ENCODE measurements around the gene PDE11A. TPM values are rescaled to one million over a fixed set of nuclear protein-coding genes. Genes with fewer than 3 reads are reported as not detected.

Gene PDE11A
- total and polyA plus RNA-seq, 4 donors: 0.11 to 1.3 (median 0.25) TPM; not detected in 1

- Histone ChIP-seq H3K9me3 (ENCODE audit: control insufficient read depth in 4 of 4, insufficient read depth in 3 of 4, low read length in 3 of 4) (no peaks in the 10 kb centered on the region), H3K27ac (ENCODE audit: low read depth in 1 of 2, low read length in 1 of 2) (no peak overlapping the region), H3K4me1 (ENCODE audit: control insufficient read depth in 5 of 5, insufficient read depth in 5 of 5, low read length in 5 of 5) (peaks cover 0 to 11% (median 5%) of the 10 kb centered on the region in 5 donors), H3K36me3 (ENCODE audit: control insufficient read depth in 4 of 4, insufficient read depth in 4 of 4, low read length in 4 of 4) (peaks cover 0 to 3% (median 1%) of the 10 kb centered on the region in 4 donors), H3K27me3 (ENCODE audit: control insufficient read depth in 3 of 3, insufficient read depth in 3 of 3, low read length in 2 of 3) (no peaks in the 10 kb centered on the region), H3K9ac (ENCODE audit: insufficient read depth in 1 of 2, low read length in 2 of 2) (no peak overlapping the region), H3K4me3 (no peak overlapping the region)
- no peak for DNase-seq
- TF ChIP-seq, protein P1, sequence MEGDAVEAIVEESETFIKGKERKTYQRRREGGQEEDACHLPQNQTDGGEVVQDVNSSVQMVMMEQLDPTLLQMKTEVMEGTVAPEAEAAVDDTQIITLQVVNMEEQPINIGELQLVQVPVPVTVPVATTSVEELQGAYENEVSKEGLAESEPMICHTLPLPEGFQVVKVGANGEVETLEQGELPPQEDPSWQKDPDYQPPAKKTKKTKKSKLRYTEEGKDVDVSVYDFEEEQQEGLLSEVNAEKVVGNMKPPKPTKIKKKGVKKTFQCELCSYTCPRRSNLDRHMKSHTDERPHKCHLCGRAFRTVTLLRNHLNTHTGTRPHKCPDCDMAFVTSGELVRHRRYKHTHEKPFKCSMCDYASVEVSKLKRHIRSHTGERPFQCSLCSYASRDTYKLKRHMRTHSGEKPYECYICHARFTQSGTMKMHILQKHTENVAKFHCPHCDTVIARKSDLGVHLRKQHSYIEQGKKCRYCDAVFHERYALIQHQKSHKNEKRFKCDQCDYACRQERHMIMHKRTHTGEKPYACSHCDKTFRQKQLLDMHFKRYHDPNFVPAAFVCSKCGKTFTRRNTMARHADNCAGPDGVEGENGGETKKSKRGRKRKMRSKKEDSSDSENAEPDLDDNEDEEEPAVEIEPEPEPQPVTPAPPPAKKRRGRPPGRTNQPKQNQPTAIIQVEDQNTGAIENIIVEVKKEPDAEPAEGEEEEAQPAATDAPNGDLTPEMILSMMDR (IDR thresholded peaks at IDR 0.05; ENCODE audit: control extremely low read depth, extremely low read depth): no peak
- ATAC-seq (ENCODE audit: insufficient read depth, low FRiP score): no peak
- WGBS, 2 donors: 56 to 87% methylated on average over 3 of the region's 3 CpGs
Observed at GRCh38 chr2:177616731-177617130, 455.8 kb downstream of the PDE11A start.

DNA sequence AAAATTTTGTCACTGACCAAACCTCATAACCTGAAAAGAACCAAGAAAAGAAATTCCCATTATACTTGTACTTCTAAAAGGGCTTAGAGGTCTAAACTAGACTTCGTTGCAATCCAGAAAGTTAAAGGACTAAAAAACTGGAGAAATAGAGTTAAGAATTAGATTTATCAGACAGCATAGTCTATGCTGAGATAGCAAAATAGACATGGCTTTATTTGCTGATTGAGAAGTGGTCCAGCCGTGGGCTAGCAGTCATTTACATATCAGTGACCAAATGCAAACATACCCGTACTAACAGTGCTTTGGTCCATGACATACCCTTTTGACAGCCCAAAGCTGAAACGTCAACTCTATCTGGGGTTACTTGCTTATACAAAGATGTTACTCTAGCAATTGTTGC, 456.5 kb downstream of the PDE11A start:
- H3K9ac ChIP-seq (ENCODE audit: insufficient read depth in 1 of 2, low read length in 2 of 2): no peak overlapping the region
- 90 to 91% methylated on average over 4 of the region's 4 CpGs for whole genome bisulfite sequencing, 2 donors
- H3K27ac ChIP-seq (ENCODE audit: low read depth in 1 of 2, low read length in 1 of 2): no peak overlapping the region
- ATAC-seq (ENCODE audit: insufficient read depth, low FRiP score): no peak
- no peaks in the 10 kb centered on the region for H3K9me3 ChIP-seq (ENCODE audit: control insufficient read depth in 4 of 4, insufficient read depth in 3 of 4, low read length in 3 of 4)
- TF ChIP-seq, protein P1 (IDR thresholded peaks at IDR 0.05; ENCODE audit: control extremely low read depth, extremely low read depth): no peak
- peaks cover 0 to 11% (median 5%) of the 10 kb centered on the region in 5 donors for H3K4me1 ChIP-seq (ENCODE audit: control insufficient read depth in 5 of 5, insufficient read depth in 5 of 5, low read length in 5 of 5)
- H3K4me3 ChIP-seq: no peak overlapping the region
- H3K27me3 ChIP-seq (ENCODE audit: control insufficient read depth in 3 of 3, insufficient read depth in 3 of 3, low read length in 2 of 3): no peaks in the 10 kb centered on the region
- H3K36me3 ChIP-seq (ENCODE audit: control insufficient read depth in 4 of 4, insufficient read depth in 4 of 4, low read length in 4 of 4): peaks cover 0 to 3% (median 1%) of the 10 kb centered on the region in 4 donors
- no peak for DNase-seq

DNA sequence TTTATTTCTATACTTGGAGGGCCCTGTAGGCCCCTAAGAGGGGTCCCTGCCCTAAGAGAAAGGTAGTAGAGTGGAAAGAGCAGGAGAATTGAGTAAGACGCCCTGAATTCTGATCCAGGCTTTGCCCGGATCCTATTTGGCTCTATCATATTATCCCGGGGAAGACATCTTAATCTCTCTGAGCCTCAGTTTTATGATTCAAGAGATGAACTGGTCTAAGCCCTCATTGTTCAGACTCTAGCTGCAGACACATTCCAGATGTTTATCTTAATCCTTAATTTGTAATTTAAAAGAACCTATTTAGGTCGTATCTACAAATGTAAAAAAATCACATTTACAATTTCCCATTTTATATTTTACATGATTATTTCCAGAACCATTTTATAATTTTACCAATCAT, 459.9 kb downstream of the PDE11A start:
- H3K9ac ChIP-seq (ENCODE audit: insufficient read depth in 1 of 2, low read length in 2 of 2): no peak overlapping the region
- no peak for DNase-seq
- no peak overlapping the region for H3K27ac ChIP-seq (ENCODE audit: low read depth in 1 of 2, low read length in 1 of 2)
- no peaks in the 10 kb centered on the region for H3K27me3 ChIP-seq (ENCODE audit: control insufficient read depth in 3 of 3, insufficient read depth in 3 of 3, low read length in 2 of 3)
- H3K4me3 ChIP-seq: no peak overlapping the region
- peaks cover 0 to 3% (median 0%) of the 10 kb centered on the region in 5 donors for H3K4me1 ChIP-seq (ENCODE audit: control insufficient read depth in 5 of 5, insufficient read depth in 5 of 5, low read length in 5 of 5)
- peaks cover 0 to 4% (median 0%) of the 10 kb centered on the region in 4 donors for H3K9me3 ChIP-seq (ENCODE audit: control insufficient read depth in 4 of 4, insufficient read depth in 3 of 4, low read length in 3 of 4)
- H3K36me3 ChIP-seq (ENCODE audit: control insufficient read depth in 4 of 4, insufficient read depth in 4 of 4, low read length in 4 of 4): peaks cover 0 to 3% (median 0%) of the 10 kb centered on the region in 4 donors
- ATAC-seq (ENCODE audit: insufficient read depth, low FRiP score): no peak
- TF ChIP-seq, protein P1 (IDR thresholded peaks at IDR 0.05; ENCODE audit: control extremely low read depth, extremely low read depth): no peak
- WGBS, 2 donors: 88 to 92% methylated on average over 4 of the region's 4 CpGs

Measured in lung (tissue), 12 donors.